Nephron (organoid): ENCODE measurements around the gene SGSM2.

Source experiments
- H3K27ac Mint-ChIP-seq, 3 experiments: 2 replicates each; pipeline ENCODE4 v1.8.0; 2020; ENCODE audit warnings: mixed read lengths in 3 of 3, mild to moderate bottlenecking in 2 of 3, moderate library complexity in 1 of 3
- H3K27me3 Mint-ChIP-seq: 2 replicates; pipeline ENCODE4 v1.8.0; 2021; ENCODE audit warnings: low read depth, mild to moderate bottlenecking, moderate library complexity, mixed read lengths
- H3K36me3 Mint-ChIP-seq: 2 replicates; pipeline ENCODE4 v1.8.0; 2020; ENCODE audit warnings: low read depth, mixed read lengths
- H3K4me1 Mint-ChIP-seq: 2 replicates; pipeline ENCODE4 v1.8.0; 2020; ENCODE audit warnings: mixed read lengths
- H3K4me3 Mint-ChIP-seq, 3 experiments: 2 replicates each; pipeline ENCODE4 v1.8.0; 2020; ENCODE audit warnings: mild to moderate bottlenecking in 3 of 3, mixed read lengths in 3 of 3, moderate library complexity in 2 of 3
- H3K9me3 Mint-ChIP-seq: 2 replicates; pipeline ENCODE4 v1.8.0; 2020; ENCODE audit warnings: mixed read lengths
- CTCF ChIP-seq, 3 experiments: fragments of 200-600 bp; sonication (generic); IDR thresholded peaks; one replicate each; pipeline ENCODE4 v1.5.0; 2021; ENCODE audit warnings: antibody characterized with exemption in 3 of 3; ENCODE audit not compliant: unreplicated experiment in 3 of 3

Gene SGSM2

GRCh38 chr17:2395258-2396181, 58.2 kb downstream of the SGSM2 start:
- Mint-ChIP-seq H3K27ac (peak overlapping the region; percentile 95 to 99 (median 98)), H3K9me3 (no peaks in the 10 kb centered on the region), H3K4me1 (peaks cover 56% of the 10 kb centered on the region), H3K36me3 (peaks cover 4% of the 10 kb centered on the region), H3K4me3 (peak overlapping the region; percentile 85 to 99 (median 89)), H3K27me3 (no peaks in the 10 kb centered on the region)
- TF ChIP-seq CTCF (IDR thresholded peaks at IDR 0.05; ENCODE audit: unreplicated experiment in 3 of 3): no peak

- H3K9me3 Mint-ChIP-seq: no peaks in the 10 kb centered on the region
- TF ChIP-seq CTCF (IDR thresholded peaks at IDR 0.05; ENCODE audit: unreplicated experiment in 3 of 3): no peak
- H3K27me3 Mint-ChIP-seq: no peaks in the 10 kb centered on the region
- peak overlapping the region; percentile 95 to 99 (median 98) for H3K27ac Mint-ChIP-seq
- peak overlapping the region; percentile 85 to 99 (median 89) for H3K4me3 Mint-ChIP-seq
- H3K36me3 Mint-ChIP-seq: peaks cover 4% of the 10 kb centered on the region
- H3K4me1 Mint-ChIP-seq: peaks cover 53% of the 10 kb centered on the region
Observed at GRCh38 chr17:2396192-2396567, 58.9 kb downstream of the SGSM2 start.

GRCh38 chr17:2396568-2397246, 59.4 kb downstream of the SGSM2 start:
- Mint-ChIP-seq H3K9me3 (no peaks in the 10 kb centered on the region), H3K4me1 (peaks cover 48% of the 10 kb centered on the region), H3K36me3 (no peaks in the 10 kb centered on the region), H3K4me3 (peak overlapping the region; percentile 89 to 99 (median 99)), H3K27me3 (peaks cover 2% of the 10 kb centered on the region), H3K27ac (peak overlapping the region; percentile 95 to 99 (median 98))
- TF ChIP-seq CTCF (IDR thresholded peaks at IDR 0.05; ENCODE audit: unreplicated experiment in 3 of 3): no peak

GRCh38 chr17:2397247-2398171, 60.2 kb downstream of the SGSM2 start:
- Mint-ChIP-seq H3K9me3 (no peaks in the 10 kb centered on the region), H3K4me3 (peak overlapping the region; percentile 89 to 99 (median 99)), H3K4me1 (peaks cover 40% of the 10 kb centered on the region), H3K36me3 (no peaks in the 10 kb centered on the region), H3K27me3 (peaks cover 4% of the 10 kb centered on the region), H3K27ac (peak overlapping the region; percentile 95 to 99 (median 98))
- no peak for TF ChIP-seq CTCF (IDR thresholded peaks at IDR 0.05; ENCODE audit: unreplicated experiment in 3 of 3)

GRCh38 chr17:2398182-2398581, 60.9 kb downstream of the SGSM2 start:
- no peak for TF ChIP-seq CTCF (IDR thresholded peaks at IDR 0.05; ENCODE audit: unreplicated experiment in 3 of 3)
- Mint-ChIP-seq H3K4me3 (peak overlapping the region; percentile 89 to 99 (median 99)), H3K27me3 (peaks cover 4% of the 10 kb centered on the region), H3K36me3 (no peaks in the 10 kb centered on the region), H3K9me3 (no peaks in the 10 kb centered on the region), H3K27ac (peak overlapping the region; percentile 95 to 99 (median 98)), H3K4me1 (peaks cover 39% of the 10 kb centered on the region)
